Daoy (cell line): Measurements from ENCODE around the gene KCNJ6. TPM values are rescaled to one million over a fixed set of nuclear protein-coding genes. Genes with fewer than 3 reads are reported as not detected.
"Not testable (repeated sequence)": the region's sequence is repeated elsewhere in the genome, so short reads cannot be mapped to it uniquely, and the experiment has no call there.

Experiments
- DNase-seq: peaks from one replicate; pipeline ENCODE4 v3.0.0-alpha.2; 2015; ENCODE audit warnings: low read depth
- total RNA-seq: library from RNA; depleted of rRNA; stranded (reverse); fragments of >200 nt; shearing (Covaris generic); gene quantifications from 2 replicates; pipeline ENCODE4 v1.2.3, GENCODE V29; 2014; rRNA removed

Gene KCNJ6, protein sequence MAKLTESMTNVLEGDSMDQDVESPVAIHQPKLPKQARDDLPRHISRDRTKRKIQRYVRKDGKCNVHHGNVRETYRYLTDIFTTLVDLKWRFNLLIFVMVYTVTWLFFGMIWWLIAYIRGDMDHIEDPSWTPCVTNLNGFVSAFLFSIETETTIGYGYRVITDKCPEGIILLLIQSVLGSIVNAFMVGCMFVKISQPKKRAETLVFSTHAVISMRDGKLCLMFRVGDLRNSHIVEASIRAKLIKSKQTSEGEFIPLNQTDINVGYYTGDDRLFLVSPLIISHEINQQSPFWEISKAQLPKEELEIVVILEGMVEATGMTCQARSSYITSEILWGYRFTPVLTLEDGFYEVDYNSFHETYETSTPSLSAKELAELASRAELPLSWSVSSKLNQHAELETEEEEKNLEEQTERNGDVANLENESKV
- not detected in 2 replicates for total RNA-seq

DNA sequence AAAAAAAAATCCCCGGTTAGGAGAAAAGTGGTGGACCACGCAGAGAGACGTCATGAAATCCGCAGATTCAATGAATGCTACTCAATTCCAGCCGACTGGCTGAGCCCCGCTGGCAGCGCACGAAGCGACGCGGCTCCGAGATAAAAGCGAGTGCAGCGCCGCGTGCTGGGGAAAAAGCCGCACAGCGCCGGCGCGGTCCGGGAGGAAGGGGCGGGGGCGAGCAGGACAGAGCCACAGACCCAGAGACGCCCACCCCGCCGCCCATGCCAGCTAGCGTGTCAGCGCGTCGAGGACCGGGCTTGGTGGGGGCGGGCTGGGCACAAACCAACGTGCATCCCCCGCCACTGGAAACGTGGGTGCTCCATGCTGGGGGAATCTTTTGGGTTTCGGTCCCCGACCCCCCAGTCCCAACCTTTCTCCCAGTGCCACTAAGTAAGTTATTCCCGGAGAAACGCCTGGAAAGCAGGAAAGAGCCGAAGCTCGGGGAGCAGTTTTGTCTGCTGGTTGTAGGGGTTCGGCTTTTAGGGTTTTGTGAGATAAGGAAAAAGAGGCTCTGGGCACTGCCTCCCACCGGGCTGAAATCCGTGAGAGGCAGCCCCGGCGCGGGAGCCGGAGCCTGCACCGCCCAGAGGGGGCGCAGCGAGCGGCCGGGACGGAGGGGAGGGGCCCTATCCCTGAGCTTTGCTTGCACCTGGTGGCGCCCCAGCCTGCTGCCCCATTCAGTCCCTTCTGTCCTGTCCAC, at the start of gene KCNJ6:
TSS of gene KCNJ6 (minus strand) at position 148 of the 742 bp plus-strand sequence. CDS start 75,775 bp downstream, outside the sequence.
- peak; percentile 83 for DNase-seq

DNA sequence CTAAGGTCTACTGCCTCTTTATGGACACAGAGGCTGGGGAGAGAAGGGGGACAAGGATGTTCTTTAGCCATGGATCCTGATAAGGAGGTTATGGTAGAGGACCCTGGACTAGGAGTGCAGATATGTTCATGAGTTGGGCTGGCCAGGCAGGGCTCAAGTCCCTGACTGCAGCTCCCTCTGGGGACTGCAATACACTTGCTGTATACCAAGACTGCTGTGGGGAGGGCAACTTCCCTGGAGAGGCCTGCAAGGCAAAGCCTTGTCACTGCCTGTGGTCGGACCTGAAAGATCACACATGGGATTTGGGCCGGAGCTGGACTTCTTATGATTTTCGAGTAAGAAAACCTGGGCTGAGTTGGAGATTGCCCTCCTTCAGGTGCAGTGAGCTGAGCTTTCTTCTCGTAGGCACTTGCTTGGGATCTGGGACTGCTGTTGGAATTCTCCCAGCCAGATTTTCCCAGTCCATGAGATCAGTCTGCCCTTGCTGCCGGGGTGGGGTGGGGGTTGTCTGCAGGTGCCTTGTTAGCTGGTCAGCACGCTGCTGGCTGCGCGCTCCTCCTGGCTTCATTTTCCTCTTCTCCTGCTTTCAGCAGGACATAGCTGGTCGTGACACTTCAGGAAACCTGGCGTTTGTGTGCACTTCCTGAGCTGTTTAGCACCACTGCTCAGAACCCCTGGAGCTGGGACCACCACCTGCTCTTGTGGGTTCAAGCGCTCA, 49.0 kb upstream of the KCNJ6 start:
- no peak for DNase-seq

DNA sequence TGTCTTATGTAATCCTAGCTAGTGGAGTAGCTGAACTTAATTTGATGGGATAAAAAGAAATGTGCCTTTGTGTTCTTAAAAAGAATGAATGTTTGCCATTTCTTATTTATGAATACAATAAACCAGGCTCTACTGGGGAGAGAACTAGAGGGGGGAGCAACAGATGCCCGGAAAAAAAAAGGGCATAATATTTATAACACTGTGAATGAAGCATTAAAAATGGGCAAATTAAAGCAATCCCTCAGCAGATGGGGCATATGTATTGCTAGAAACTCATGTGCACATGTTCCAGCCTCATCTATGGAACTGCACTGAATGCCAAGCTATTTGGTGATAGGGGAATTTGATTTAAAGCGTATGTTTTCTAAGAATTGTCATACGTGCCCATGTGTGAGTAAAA, 42.3 kb upstream of the KCNJ6 start:
- no peak for DNase-seq

DNA sequence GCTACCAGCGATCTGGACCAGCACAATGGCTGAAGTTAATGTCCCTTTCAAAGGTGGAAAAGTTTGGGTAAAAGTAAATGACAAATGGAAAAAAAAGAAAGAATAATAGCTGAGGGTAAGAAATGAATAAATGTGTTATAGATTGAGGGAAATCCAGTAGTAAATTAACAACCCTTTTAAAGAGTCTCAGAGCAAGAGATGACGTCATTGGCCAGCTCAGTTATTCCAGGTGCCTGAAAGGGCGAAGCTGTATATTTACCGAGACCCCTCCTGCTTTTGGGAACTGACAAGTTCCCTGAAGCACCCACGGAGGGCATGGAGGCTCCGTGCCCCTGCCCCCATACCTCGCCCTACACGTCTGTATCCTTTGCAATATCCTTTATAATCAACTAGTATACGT, 40.5 kb upstream of the KCNJ6 start:
- no peak for DNase-seq

DNA sequence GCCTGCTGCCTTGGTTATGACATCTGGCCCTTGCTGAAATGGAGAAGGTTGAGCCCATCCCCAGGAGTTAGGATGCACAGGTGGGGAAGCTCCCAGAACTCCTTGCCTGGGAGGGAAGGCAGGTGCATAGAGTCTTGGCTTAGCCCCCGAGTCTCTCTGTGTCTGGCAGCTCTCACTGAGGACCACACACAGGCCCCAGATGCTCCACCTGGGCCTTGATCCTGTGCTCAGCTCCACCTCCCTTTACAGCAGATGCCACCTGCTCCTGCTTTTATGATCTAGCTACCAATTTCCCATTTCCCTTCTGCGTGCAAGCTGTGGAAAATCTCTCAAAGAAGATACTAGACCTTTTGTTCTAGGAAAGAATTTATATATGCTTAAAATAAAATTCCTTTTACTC, 28.8 kb upstream of the KCNJ6 start:
- no peak for DNase-seq

DNA sequence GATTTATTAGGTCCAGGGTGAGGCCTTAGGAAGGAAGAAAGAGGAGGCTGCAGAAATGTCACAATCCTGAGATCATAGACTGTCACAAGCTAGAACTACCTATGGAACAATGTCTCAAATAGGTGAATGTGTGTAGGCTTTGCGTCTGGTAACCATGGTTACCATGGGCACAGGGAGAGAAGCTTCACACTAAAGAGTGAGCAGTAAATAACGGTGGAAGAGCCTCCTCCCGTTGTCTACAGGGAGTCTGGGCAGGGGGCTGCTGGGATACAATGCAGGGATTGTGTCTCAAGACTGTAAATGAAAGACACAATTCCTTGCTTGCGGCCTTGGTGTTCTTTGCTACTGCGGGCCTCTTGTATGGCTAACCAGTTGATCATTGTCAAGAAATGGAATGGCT, 28.2 kb upstream of the KCNJ6 start:
- DNase-seq: no peak

DNA sequence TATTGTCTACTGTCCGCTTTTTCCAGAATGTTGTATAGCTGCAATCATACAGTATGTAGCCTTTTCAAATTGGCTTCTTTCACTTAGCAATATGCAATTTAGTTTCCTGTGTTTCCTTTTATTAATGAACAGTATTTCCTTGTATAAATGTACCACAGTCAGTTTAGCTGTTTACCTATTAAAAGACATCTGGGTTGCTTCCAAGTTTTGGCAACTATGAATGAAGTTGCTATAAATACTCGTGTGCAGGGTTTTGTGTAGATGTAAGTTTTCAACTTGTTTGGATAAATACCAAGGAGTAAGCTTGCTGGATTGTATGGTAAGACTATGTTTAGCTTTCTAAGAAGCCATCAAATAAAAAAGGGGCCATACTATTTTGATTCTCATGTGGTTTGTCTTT, 24.4 kb upstream of the KCNJ6 start:
- DNase-seq: no peak

DNA sequence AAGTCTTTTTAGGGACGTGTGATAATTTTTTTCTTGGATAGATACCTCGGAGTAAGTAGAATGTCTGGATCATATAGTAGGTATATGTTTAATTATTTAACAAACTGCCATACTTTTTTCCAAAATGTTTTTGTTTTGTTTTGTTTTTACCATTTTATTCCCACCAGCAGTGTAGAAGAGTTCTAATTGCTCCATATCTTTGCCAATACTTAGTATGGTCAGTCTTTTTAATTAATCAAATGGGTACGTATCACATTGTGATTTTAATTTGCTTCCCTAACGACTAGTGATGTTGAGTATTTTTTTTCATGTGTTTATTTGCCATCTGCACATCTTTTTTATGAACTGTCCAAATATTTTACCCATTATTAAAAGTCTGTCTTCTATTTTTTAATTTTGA, 23.6 kb upstream of the KCNJ6 start:
- DNase-seq: no peak

DNA sequence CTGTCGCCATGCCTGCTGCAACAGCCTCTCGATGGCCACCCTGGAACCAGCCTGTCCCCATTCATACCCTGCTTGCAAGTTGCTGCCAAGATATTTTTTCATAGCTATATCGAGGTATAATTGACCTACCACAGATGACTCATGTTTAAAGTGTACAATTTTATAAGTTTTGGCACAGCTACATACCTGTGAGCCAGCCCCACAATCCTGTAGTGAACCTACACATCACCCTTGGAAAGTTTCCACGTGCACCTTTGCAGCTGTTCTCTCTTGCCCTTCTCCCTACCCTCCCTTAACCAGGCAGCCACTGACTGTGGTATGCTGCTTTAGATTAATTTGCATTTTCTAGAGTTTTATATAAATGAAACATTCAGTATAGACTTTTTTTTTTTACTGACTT, 23.0 kb upstream of the KCNJ6 start:
- DNase-seq: no peak

DNA sequence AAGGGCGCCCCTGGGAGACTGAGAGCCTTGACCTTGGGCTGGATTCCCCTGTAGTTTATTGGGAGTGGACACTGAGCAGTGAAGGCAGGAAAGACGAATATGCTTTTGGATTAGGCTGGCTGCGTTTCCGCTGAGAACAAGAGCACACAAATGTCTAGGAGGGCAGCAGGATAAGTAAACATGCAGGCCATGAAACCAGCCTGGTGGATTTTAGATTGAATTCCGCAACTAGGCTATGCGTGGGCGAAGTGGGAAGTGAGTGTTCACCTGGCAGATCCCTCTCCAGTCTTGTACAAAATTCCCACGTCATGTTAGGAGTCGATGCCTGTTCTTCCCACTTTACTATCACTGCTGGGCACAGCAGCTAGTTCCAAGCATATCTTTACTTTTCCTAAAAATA, 21.4 kb upstream of the KCNJ6 start:
- no peak for DNase-seq

DNA sequence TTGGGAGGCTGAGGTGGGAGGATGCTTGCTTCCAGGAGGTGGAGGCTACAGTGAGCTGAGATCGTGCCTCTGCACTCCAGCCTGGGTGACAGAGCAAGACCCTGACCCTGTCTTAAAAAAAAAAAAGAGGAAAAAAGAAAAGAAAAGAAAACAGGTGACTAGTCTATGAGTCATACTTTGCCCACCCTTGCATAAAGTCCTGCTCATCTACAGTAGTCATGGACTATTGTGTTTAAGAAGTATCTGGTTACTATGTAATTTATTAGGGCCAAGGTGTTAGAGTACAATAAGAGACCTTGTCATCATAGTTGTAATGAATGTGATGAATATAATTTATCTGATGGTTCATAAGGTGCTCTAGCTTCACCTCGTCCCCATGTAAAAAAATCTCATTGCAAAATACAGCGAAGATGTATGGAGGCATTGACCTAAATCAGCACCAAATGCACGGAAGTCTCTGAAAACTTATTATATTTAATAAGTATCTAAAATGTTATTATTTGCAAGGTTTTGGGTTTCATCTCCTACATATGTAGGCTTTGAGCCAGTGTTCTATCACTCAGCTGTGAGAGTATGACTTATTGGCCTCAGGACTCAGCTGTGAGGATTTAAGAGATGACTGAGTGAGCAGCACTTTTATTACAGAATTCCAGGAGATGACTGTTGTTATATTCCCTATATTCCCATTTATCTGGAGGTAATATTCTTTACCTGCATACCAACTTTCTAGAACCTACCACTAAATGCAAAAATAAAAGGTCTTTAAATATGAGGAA, 19.9 kb upstream of the KCNJ6 start:
- DNase-seq: peak; percentile 28

DNA sequence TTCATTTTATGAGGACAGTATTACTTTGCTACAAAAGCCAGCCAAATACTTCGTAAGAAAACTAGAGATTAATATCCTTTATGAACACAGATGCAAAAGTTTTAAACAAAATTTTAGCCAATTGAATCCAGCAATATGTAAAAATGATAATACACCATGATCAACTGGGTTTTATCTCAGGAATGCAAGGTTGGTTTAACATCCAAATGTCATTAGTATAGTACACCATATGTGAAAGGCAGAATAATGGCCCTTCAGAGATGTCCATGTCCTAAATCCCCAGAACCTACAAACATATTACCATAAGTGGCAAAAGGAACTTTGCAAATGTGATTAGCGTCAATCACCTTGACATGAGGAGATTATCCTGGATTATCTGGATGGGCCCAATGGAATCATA, 16.7 kb upstream of the KCNJ6 start:
- no peak for DNase-seq

DNA sequence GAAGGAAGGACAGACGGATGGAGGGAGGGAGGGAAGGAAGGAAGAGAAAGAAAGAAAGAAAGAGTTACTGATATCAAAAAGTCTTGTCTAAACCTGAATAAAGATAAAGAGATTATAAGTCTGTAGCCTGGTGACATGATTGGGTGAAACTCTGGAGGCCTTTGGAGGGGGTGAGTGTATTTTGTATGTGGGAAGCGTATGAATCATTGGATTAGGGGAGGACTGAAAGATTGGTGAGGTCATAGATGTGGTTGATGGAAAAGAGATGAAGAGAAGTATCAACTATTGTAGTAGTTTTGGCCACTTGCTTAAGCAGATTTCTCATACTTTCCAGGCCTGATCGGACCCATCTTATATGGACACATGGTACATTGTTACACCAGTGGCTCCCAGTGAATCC, 11.5 kb upstream of the KCNJ6 start:
- DNase-seq: no peak

DNA sequence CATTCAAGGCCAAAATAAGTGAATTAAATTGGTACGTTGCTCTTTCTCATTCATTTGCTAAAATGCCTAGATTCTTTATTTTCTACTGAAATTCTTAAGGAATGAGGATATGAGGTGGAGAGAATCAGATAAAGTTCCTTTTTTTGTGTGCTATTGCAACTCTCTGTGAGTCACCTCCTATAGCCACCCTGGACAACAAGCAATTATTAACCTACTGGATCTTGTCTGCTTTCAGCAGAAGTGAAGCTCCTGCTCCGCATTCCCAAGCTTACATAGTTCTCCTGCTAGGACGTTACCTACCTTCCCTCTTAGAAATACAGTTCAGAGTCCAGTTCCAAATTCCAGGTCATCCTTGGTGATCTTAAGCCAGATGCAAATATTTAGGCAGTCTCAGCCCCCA, 4.8 kb upstream of the KCNJ6 start:
- DNase-seq: no peak

DNA sequence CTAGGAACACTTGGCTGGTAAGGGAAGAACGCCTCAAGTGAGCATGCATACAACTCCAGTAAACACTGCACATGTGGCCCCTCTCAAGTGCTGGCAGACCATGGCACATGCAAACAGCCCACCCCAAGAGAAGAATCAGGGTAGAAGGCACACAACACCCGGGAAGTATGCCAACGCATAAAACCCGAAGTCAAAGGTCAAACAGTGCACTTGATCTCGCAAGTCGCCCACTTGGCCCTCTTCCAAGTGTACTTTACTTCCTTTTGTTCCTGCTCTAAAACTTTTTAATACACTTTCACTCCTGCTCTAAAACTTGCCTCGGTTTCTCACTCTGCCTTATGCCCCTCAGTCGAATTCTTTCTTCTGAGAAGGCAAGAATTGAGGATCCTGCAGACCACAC, 4.0 kb upstream of the KCNJ6 start:
- not testable (repeated sequence) for DNase-seq

DNA sequence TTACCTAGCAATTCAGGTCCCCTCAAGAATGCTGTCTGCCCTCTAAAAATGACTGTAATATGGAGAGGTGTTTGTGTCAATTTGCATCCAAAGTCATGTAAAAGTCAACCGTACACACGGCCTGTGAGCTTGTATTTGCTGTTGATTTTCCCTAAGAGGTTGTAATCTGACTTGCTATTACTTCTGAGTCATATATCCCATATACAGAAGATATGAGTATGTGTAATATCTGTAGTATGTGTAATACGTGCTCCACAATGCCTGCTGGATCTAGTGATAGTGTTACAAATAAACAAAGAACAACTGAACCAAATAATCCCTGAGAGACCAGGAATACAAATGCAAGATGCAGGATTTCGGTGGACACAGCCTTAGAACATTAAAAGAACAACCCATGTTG, 1.4 kb upstream of the KCNJ6 start:
- peak; percentile 15 for DNase-seq

DNA sequence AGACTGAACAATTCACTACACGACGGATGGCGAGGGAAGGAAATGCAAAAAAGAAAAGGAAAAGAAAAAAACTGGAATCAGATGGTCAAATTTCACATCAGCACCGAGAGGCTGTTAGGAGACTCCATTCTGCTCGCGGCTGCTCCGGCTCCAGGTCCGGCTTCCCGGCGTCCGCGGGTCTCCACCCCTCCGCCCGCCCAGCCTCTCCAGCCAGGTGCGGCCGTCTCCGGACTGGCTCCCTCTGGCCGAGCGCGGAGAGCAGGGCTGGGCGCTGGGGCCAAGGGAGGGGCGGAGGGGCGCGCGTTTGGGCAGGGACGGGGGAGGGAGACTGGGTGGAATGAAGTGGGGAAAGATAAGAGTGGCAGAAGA, 332 bp downstream of the KCNJ6 start:
- DNase-seq: no peak

DNA sequence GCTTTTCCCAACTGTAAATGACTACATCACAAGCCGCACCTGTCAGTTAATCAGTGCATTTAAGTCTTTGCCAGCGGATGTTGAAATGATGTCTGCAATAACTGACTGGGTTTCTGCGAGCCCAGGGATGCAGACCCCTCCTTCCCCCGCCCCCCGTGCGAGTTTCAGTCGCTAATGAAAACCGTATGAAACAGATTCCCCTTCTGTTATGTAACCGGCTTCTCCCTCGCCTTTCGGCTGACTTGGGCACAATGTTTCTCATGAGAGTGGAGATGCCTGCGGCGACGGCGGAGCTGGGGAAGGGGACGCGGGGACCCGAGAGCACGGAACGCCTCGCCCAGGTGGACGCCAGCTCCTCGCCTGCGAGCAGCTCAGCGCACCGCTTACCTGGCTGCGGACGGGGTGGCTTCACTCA, 753 bp downstream of the KCNJ6 start:
- DNase-seq: no peak

DNA sequence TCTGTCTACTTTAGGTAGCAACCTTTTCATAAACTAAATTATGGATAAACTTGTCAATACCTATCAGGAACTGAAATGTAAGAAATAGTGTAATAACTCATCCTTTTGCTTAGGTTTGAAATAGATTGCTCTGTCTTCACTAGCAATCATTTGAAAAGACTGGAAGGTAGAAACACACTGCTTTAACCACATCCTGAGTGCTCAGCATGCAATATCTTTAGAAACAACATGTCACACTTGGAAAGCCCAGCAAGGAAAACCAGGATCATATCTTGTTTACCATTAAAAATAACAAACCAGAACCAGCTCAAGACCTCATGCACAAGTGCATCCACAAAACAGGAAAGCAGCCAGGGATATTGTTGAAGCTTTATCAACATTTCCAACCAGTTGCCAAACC, 3.6 kb downstream of the KCNJ6 start:
- DNase-seq: no peak

DNA sequence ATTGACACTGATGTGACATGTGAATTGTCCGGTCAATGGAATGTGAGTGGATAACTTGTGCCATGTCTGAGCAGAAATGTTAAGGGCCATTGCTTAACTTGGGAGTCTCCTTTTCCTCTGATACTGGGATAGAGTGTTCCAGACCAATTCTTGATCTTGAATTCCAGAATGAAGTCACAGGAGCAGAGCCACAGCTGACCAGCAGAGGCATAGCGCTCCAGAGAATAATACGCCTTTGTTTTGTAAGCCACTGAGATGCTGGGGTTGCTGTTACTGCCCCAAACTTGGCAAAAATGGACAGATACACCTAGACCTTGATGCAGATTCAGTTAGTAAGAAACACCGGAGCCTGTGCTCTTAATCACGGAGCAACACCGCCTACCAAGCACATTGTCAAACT, 6.3 kb downstream of the KCNJ6 start:
- DNase-seq: no peak

DNA sequence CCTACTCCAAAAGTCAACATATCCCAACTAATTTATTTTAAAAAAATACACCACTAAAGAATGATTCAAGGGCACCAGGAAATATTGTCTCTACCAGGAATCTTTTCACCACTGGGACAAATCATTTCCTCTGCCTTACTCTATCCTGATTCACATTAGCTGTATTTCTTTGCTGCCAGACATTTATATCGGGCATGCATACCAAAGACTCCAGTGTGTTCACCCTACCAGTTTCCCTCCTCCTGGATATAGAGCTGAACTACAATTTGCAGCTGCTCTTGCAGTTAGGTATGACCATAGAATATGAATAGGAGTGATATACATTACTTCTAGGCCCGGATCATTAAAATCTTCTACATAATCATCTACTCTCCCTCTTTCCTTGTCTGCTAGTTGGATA, 7.6 kb downstream of the KCNJ6 start:
- DNase-seq: no peak

DNA sequence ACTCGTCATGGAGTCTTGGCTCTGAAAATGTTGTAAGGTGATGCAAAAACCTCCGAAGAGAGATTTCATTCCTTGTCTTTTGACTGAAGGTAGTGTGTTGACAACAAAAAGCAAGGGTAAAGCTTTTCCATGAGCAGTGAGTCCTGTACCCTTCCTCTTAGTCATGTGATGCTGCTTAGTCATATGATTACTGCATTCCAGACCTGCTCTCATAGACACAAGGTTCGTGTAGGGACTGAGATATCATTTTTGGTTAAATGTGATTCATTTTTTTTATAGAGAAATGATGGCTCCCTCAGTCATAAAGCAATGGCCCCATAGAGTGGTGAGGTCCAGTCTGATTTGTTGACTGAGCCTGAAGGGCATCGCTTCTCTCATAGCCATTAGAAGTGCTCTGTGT, 9.2 kb downstream of the KCNJ6 start:
- DNase-seq: no peak
